Ovary (tissue), 9 donors: ENCODE results near the gene VAC14. TPM values are rescaled to one million over a fixed set of nuclear protein-coding genes. Genes with fewer than 3 reads are reported as not detected.

Source experiments
- DNase-seq, 5 donors: peaks; one replicate each; pipeline ENCODE4 v3.0.0-alpha.2; 2019 to 2020
- H3K27ac ChIP-seq, 2 donors: fragments of 200-600 bp; one replicate each; pipeline versions ENCODE4 v1.5.1 to v1.8.0; 2019 to 2022
- H3K27me3 ChIP-seq: fragments of 200-600 bp; one replicate; pipeline ENCODE4 v1.8.0; 2022
- H3K36me3 ChIP-seq: fragments of 200-600 bp; sonication (generic); one replicate; pipeline ENCODE4 v1.5.1; 2019
- H3K4me1 ChIP-seq: one replicate; pipeline ENCODE4 v1.8.1; 2013; ENCODE audit warnings: mild to moderate bottlenecking, moderate library complexity; ENCODE audit not compliant: insufficient read depth
- H3K4me3 ChIP-seq: fragments of 200-600 bp; sonication (generic); one replicate; pipeline ENCODE4 v1.5.1; 2017
- H3K9me3 ChIP-seq, 2 donors: fragments of 200-600 bp in 1 of 2; sonication (generic) in 1 of 2; one replicate each; pipeline versions ENCODE4 v1.5.1 to v1.8.1; 2013 to 2019; ENCODE audit warnings: mild to moderate bottlenecking in 1 of 2, moderate library complexity in 1 of 2
- EP300 ChIP-seq: sonication (generic); formaldehyde crosslinking; IDR thresholded peaks from one replicate; pipeline ENCODE4 v1.6.1; 2017; ENCODE audit warnings: antibody characterized with exemption
- POLR2A ChIP-seq: fragments of 450-650 bp; IDR thresholded peaks from one replicate; pipeline ENCODE4 v1.6.1; 2017; ENCODE audit warnings: antibody characterized with exemption, mild to moderate bottlenecking, moderate library complexity
- WGBS, 3 donors: extraction: QIAGEN DNeasy Blood & Tissue Kit in 1 of 3; methylation state at CpG; one replicate each; pipeline versions ENCODE4 v1.1.5 to v1.1.7; 2013 to 2017; 5-methylcytosine and 5-hydroxymethylcytosine counted together
- intact Hi-C, 4 donors: fragments of 100-400 bp; cut with DNase I; formaldehyde crosslinking; loops; one replicate each; pipeline versions ENCODE4 v1.11.0 to v1.15.1; 2022 to 2023
- polyA plus RNA-seq, 2 donors: library from polyadenylated mRNA; stranded (reverse); fragments of 200-250 nt in 1 of 2; fragments of 350-450 nt in 1 of 2; fragmentation: Illumina TruSeq in 1 of 2; extraction: RNeasy Lipid Tissue Mini Kit (QIAGEN cat#74804) in 1 of 2; gene quantifications; one replicate each; pipeline ENCODE4 v1.2.3, GENCODE V29; 2013 to 2014
- total RNA-seq, 7 donors: library from RNA; depleted of rRNA in 2 of 7; stranded (reverse); fragments of >200 nt in 2 of 7; fragmentation: NEBNext Ultra II Directional in 3 of 7; extraction: Animal tissue kit (Norgen Biotek cat#: 25700) in 3 of 7; gene quantifications; one replicate each; pipeline versions ENCODE4 v1.1.0 to v1.2.4, GENCODE V29; 2016 to 2023
- TF ChIP-seq, protein P1 (sequence below), 3 donors: fragments of 450-650 bp in 2 of 3; fragments of 200-600 bp in 1 of 3; IDR thresholded peaks; one replicate each; pipeline versions ENCODE4 v1.5.1 to v1.8.0; 2016 to 2022; ENCODE audit warnings: antibody characterized with exemption in 3 of 3, mild to moderate bottlenecking in 1 of 3
- donor health status: DM: no; HTN: no; CAD: no; lungs with moderate emphysema.
- donor health status: DM: no; HTN: no; CAD: no.
- donor health status: Bipolar disorder and iron deficiency.
- donor health status: DM: yes; HTN: yes; CAD: no.
- donor health status: DM: no; HTN: no; CAD: no.
- donor health status: DM: yes; HTN: yes; CAD: no.

Gene VAC14
- total and polyA plus RNA-seq, 9 donors = 9.9 to 32.4 (median 21.1) TPM

DNA sequence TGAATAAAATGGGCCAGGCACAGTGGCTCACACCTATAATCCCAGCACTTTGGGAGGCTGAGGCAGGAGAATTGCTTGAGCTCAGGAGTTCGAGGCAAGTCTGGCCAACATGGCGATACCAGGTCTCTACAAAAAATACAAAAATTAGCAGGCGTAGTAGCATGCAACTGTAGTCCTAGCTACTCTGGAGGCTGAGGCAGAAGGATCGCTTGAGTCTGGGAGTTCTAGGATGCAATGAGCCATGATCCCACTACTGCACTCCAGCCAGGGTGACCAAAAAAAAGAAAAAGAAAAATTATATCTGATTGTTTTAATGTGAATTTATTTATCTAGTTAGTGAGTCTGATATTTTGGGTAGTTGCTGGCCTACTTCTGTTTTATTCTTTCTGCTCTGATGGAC, 147.6 kb downstream of the VAC14 start:
- intact Hi-C loops = loop anchor here in 2 of 4 donors (5.0 to 10.0 kb wide), 3 partner anchors 121 to 289 kb away; no protein-coding TSS in a partner anchor
- H3K9me3 ChIP-seq = no peaks in the 10 kb centered on the region
- H3K27me3 ChIP-seq = no peaks in the 10 kb centered on the region
- peak in 1 of 5 donors; percentile 8 for DNase-seq
- no peaks in the 10 kb centered on the region for H3K4me1 ChIP-seq
- H3K36me3 ChIP-seq = no peaks in the 10 kb centered on the region
- 85 to 90% (median 90%) methylated on average over 4 of the region's 4 CpGs for WGBS, 3 donors
- TF ChIP-seq EP300 = no peak
- no peak for TF ChIP-seq POLR2A
- TF ChIP-seq, protein P1, sequence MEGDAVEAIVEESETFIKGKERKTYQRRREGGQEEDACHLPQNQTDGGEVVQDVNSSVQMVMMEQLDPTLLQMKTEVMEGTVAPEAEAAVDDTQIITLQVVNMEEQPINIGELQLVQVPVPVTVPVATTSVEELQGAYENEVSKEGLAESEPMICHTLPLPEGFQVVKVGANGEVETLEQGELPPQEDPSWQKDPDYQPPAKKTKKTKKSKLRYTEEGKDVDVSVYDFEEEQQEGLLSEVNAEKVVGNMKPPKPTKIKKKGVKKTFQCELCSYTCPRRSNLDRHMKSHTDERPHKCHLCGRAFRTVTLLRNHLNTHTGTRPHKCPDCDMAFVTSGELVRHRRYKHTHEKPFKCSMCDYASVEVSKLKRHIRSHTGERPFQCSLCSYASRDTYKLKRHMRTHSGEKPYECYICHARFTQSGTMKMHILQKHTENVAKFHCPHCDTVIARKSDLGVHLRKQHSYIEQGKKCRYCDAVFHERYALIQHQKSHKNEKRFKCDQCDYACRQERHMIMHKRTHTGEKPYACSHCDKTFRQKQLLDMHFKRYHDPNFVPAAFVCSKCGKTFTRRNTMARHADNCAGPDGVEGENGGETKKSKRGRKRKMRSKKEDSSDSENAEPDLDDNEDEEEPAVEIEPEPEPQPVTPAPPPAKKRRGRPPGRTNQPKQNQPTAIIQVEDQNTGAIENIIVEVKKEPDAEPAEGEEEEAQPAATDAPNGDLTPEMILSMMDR (IDR thresholded peaks at IDR 0.05) = no peak
- no peak overlapping the region for H3K4me3 ChIP-seq
- H3K27ac ChIP-seq = no peak overlapping the region

DNA sequence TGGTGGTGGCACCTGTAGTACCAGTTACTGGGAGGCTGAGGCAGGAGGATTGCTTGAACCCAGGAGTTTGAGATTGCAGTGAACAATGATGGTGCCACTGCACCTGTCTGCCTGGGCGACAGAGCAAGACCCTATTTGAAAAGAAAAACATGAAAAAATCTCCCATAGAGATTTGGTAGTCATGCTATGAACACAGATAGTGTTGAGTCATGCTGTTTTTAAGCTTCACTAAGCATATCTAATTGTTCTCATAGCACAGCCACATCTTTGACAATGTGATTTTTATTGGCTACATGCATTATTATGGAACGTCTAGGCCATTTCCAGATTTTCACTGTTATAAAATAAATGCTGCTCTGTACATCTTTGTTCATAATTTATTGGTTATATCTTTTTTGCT, 148.6 kb downstream of the VAC14 start:
- no peaks in the 10 kb centered on the region for H3K27me3 ChIP-seq
- no peaks in the 10 kb centered on the region for H3K9me3 ChIP-seq
- DNase-seq = no peak
- no peak overlapping the region for H3K27ac ChIP-seq
- WGBS, 3 donors = 66 to 77% (median 73%) methylated on average over 2 of the region's 2 CpGs
- no peaks in the 10 kb centered on the region for H3K4me1 ChIP-seq
- no peak overlapping the region for H3K4me3 ChIP-seq
- TF ChIP-seq EP300 = no peak
- TF ChIP-seq POLR2A = no peak
- TF ChIP-seq, protein P1 (IDR thresholded peaks at IDR 0.05) = no peak
- intact Hi-C loops = loop anchor here in 2 of 4 donors (5.0 to 10.0 kb wide), 3 partner anchors 120 to 288 kb away; no protein-coding TSS in a partner anchor
- H3K36me3 ChIP-seq = no peaks in the 10 kb centered on the region

DNA sequence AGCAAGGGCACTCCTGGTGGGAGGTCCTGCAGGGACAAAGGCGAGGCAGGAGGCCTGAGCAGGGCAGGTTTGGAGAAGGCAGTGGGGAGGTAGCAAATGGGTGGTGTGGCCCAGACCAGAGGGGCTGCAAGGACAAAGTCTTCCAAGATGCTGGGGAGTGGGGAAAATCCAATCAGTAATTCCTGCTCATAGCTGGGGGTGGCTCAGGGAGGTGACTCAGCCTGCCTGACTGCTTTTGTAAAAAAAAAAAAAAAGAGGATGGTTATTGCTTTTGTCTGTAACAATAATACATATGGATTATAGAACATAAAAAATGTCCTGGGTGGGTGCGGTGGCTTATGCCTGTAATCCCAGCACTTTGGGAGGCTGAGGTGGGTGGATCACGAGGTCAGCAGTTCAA, 149.4 kb downstream of the VAC14 start:
- Histone ChIP-seq H3K36me3 (no peaks in the 10 kb centered on the region), H3K27me3 (no peaks in the 10 kb centered on the region), H3K27ac (no peak overlapping the region), H3K4me1 (peaks cover 6% of the 10 kb centered on the region), H3K9me3 (no peaks in the 10 kb centered on the region), H3K4me3 (no peak overlapping the region)
- TF ChIP-seq, protein P1 (IDR thresholded peaks at IDR 0.05) = no peak
- TF ChIP-seq POLR2A = no peak
- no peak for TF ChIP-seq EP300
- intact Hi-C loops = loop anchor here in 2 of 4 donors (5.0 to 10.0 kb wide), 3 partner anchors 119 to 287 kb away; no protein-coding TSS in a partner anchor
- DNase-seq = no peak
- WGBS, 3 donors = 90 to 94% (median 92%) methylated on average over 3 of the region's 3 CpGs

DNA sequence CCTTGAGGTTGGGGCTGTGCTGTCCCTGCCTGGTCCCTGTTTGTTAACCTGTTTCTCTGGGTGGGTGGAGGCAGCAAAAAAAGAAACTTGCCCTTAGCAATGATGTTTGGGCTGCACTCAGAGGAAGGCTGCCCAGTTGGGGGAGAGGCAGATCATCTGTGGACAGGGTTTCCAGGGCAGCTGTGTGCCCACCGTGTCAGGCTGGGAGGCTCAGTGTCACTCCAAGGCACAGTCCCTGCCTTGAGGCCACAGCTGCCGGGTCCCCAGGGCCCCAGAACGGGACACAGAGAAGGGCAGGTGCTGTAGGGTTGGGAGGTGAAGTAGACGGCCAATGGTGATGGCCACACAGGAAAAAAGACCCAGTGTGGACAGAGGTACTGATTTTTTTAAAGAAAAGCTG, 150.7 kb downstream of the VAC14 start:
- H3K4me3 ChIP-seq = no peak overlapping the region
- intact Hi-C loops = loop anchor here in 2 of 4 donors (5.0 to 10.0 kb wide), 3 partner anchors 118 to 285 kb away; no protein-coding TSS in a partner anchor
- H3K27ac ChIP-seq = no peak overlapping the region
- DNase-seq = no peak
- H3K27me3 ChIP-seq = no peaks in the 10 kb centered on the region
- 78 to 87% (median 85%) methylated on average over 4 of the region's 4 CpGs for WGBS, 3 donors
- H3K36me3 ChIP-seq = no peaks in the 10 kb centered on the region
- peaks cover 9% of the 10 kb centered on the region for H3K4me1 ChIP-seq
- H3K9me3 ChIP-seq = no peaks in the 10 kb centered on the region
- TF ChIP-seq, protein P1 (IDR thresholded peaks at IDR 0.05) = no peak
- no peak for TF ChIP-seq POLR2A
- TF ChIP-seq EP300 = no peak
